ENCODE measurements around the gene TBC1D7.

Gene TBC1D7

DNA sequence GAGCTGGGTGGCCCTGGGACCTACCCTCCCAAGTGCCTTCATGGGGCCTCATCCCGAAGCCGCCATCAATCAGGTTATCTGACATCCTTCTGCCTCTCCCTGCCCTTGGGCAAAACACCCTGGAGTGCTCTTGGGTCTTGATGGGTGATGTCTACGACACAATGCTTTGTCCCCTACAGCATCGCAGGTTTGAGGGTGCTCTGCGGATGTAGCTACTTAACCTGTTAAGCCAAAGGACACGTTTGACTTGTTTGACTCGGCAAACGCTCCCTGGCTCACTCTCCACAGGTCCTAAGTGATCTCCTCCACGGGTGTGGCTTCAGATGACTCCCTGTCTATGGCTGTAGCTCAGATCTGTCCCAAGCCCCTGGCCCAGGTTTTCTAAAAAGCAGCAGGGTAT, 35.6 kb downstream of the TBC1D7 start:
- Histone ChIP-seq H3K4me3 (ENCODE audit: low read depth, low read length) (no peak overlapping the region), H3K27ac (ENCODE audit: low read depth, low read length) (no peak overlapping the region), H3K36me3 (ENCODE audit: control insufficient read depth, insufficient read depth, low read length) (peaks cover 46% of the 10 kb centered on the region), H3K4me1 (ENCODE audit: control insufficient read depth, insufficient read depth, low read length) (no peaks in the 10 kb centered on the region), H3K9me3 (ENCODE audit: control insufficient read depth, insufficient read depth, low read length) (no peaks in the 10 kb centered on the region), H3K27me3 (ENCODE audit: control insufficient read depth, insufficient read depth, low read length) (no peaks in the 10 kb centered on the region), H3K9ac (ENCODE audit: low read depth, low read length) (no peak overlapping the region)

GRCh38 chr6:13290335-13290734, 38.0 kb downstream of the TBC1D7 start:
- no peaks in the 10 kb centered on the region for H3K4me1 ChIP-seq (ENCODE audit: control insufficient read depth, insufficient read depth, low read length)
- peaks cover 41% of the 10 kb centered on the region for H3K36me3 ChIP-seq (ENCODE audit: control insufficient read depth, insufficient read depth, low read length)
- no peak overlapping the region for H3K27ac ChIP-seq (ENCODE audit: low read depth, low read length)
- H3K9ac ChIP-seq (ENCODE audit: low read depth, low read length) = no peak overlapping the region
- H3K4me3 ChIP-seq (ENCODE audit: low read depth, low read length) = no peak overlapping the region
- H3K9me3 ChIP-seq (ENCODE audit: control insufficient read depth, insufficient read depth, low read length) = no peaks in the 10 kb centered on the region
- H3K27me3 ChIP-seq (ENCODE audit: control insufficient read depth, insufficient read depth, low read length) = no peaks in the 10 kb centered on the region

DNA sequence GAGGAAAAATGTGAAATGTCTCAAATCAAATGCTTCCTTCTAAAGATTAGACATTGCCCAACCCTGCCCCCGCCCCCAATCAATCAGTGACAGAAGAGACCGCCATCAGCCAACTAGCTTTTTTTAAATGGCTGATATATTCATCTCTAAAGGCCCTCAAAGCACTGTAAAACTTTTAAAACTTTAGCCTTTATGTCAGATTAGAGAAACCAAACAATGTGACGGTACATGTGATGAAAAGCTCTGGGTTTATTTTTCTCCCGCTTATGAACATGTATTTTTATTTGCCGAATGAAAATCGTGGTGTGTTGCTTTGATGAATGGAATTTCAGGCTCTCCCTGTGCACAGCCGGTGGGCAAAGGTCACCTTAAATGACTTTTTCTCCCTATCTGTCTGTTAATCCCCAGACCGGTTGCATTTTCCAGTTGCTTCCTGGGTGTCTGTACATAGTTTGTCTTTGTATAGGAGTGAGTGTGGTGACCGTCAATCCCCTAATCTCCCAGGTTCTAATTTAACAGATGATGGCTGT, 38.5 kb downstream of the TBC1D7 start:
- no peak overlapping the region for H3K9ac ChIP-seq (ENCODE audit: low read depth, low read length)
- H3K4me3 ChIP-seq (ENCODE audit: low read depth, low read length) = no peak overlapping the region
- H3K27ac ChIP-seq (ENCODE audit: low read depth, low read length) = no peak overlapping the region
- H3K27me3 ChIP-seq (ENCODE audit: control insufficient read depth, insufficient read depth, low read length) = no peaks in the 10 kb centered on the region
- no peaks in the 10 kb centered on the region for H3K9me3 ChIP-seq (ENCODE audit: control insufficient read depth, insufficient read depth, low read length)
- H3K36me3 ChIP-seq (ENCODE audit: control insufficient read depth, insufficient read depth, low read length) = peaks cover 36% of the 10 kb centered on the region
- no peaks in the 10 kb centered on the region for H3K4me1 ChIP-seq (ENCODE audit: control insufficient read depth, insufficient read depth, low read length)

- no peak overlapping the region for H3K27ac ChIP-seq (ENCODE audit: low read depth, low read length)
- H3K27me3 ChIP-seq (ENCODE audit: control insufficient read depth, insufficient read depth, low read length) = no peaks in the 10 kb centered on the region
- H3K4me1 ChIP-seq (ENCODE audit: control insufficient read depth, insufficient read depth, low read length) = no peaks in the 10 kb centered on the region
- H3K36me3 ChIP-seq (ENCODE audit: control insufficient read depth, insufficient read depth, low read length) = peaks cover 28% of the 10 kb centered on the region
- no peak overlapping the region for H3K4me3 ChIP-seq (ENCODE audit: low read depth, low read length)
- H3K9ac ChIP-seq (ENCODE audit: low read depth, low read length) = no peak overlapping the region
- no peaks in the 10 kb centered on the region for H3K9me3 ChIP-seq (ENCODE audit: control insufficient read depth, insufficient read depth, low read length)
Observed at GRCh38 chr6:13288969-13289391, 39.4 kb downstream of the TBC1D7 start.

DNA sequence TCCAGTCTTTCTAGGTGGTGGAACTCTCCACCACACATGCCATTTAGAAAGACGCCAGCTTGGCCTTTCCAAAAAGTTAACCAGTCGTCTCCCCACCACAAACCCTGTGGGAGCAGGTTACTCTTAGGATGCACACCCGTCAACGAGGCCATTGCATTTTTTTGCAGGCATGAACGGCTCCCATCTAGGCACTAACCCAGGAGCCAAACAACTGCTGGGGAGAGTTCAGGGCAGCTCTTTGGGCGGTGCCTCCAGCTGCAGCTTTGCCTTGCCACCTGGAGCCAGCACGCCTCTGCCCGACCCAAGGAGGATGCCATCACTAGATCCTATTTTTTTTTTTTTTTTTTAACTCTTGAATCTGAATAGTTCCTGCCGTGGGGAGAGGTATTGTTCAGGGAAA, 39.9 kb downstream of the TBC1D7 start:
- Histone ChIP-seq H3K9ac (ENCODE audit: low read depth, low read length) (no peak overlapping the region), H3K36me3 (ENCODE audit: control insufficient read depth, insufficient read depth, low read length) (peaks cover 25% of the 10 kb centered on the region), H3K27ac (ENCODE audit: low read depth, low read length) (no peak overlapping the region)

DNA sequence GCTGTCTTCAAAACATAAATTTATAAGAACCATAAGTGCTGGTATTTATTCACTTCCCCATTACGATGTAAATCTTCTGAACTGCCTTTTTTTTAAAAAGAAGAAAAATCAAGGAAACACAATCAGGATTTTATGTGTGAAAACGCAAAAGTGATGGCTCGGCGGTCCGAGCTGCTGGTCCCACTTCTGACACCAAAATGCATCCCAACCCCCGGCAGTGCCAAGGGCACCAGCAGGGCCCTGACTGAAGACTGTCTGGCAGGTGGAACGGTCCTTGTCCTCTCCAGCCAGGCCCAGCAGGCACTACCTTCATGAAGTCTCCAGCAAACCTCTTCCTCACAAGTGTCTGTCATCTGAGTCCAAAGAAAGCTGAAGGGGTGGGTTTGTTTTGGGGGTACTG, 41.2 kb downstream of the TBC1D7 start:
- H3K36me3 ChIP-seq (ENCODE audit: control insufficient read depth, insufficient read depth, low read length) = peaks cover 12% of the 10 kb centered on the region
- no peaks in the 10 kb centered on the region for H3K9me3 ChIP-seq (ENCODE audit: control insufficient read depth, insufficient read depth, low read length)
- no peak overlapping the region for H3K4me3 ChIP-seq (ENCODE audit: low read depth, low read length)
- no peaks in the 10 kb centered on the region for H3K27me3 ChIP-seq (ENCODE audit: control insufficient read depth, insufficient read depth, low read length)
- H3K27ac ChIP-seq (ENCODE audit: low read depth, low read length) = no peak overlapping the region
- H3K9ac ChIP-seq (ENCODE audit: low read depth, low read length) = no peak overlapping the region
- 0 out of 2 replicates have a peak, but pooled peaks cover 2% of the 10 kb centered on the region for H3K4me1 ChIP-seq (ENCODE audit: control insufficient read depth, insufficient read depth, low read length)

More for the DNA sequence above, 39.9 kb downstream of the TBC1D7 start:
- no peaks in the 10 kb centered on the region for H3K9me3 ChIP-seq (ENCODE audit: control insufficient read depth, insufficient read depth, low read length)
- no peak overlapping the region for H3K4me3 ChIP-seq (ENCODE audit: low read depth, low read length)
- no peaks in the 10 kb centered on the region for H3K4me1 ChIP-seq (ENCODE audit: control insufficient read depth, insufficient read depth, low read length)
- H3K27me3 ChIP-seq (ENCODE audit: control insufficient read depth, insufficient read depth, low read length) = no peaks in the 10 kb centered on the region

DNA sequence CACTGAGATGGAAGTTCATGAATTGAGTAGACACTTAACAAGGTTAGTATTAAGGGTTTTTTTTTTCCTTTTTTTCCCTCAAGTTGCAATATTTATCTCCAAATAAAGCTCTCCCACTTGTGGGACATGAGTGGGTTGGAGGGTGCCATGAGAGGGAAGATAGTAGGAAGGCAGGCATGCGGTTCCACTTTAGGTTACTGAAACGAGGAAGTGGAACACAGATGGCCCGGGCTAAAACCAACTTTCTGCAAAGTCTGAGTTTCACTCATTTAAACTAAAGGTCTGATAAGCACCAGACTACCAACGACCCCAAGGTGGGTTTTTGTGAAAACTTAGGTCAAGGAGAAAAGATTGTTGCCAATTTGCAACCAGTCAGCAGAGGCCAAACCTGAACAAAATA, 42.2 kb downstream of the TBC1D7 start:
- no peak overlapping the region for H3K9ac ChIP-seq (ENCODE audit: low read depth, low read length)
- no peak overlapping the region for H3K27ac ChIP-seq (ENCODE audit: low read depth, low read length)
- H3K4me1 ChIP-seq (ENCODE audit: control insufficient read depth, insufficient read depth, low read length) = 0 out of 2 replicates have a peak, but pooled peaks cover 2% of the 10 kb centered on the region
- H3K27me3 ChIP-seq (ENCODE audit: control insufficient read depth, insufficient read depth, low read length) = no peaks in the 10 kb centered on the region
- H3K36me3 ChIP-seq (ENCODE audit: control insufficient read depth, insufficient read depth, low read length) = peaks cover 7% of the 10 kb centered on the region
- H3K9me3 ChIP-seq (ENCODE audit: control insufficient read depth, insufficient read depth, low read length) = no peaks in the 10 kb centered on the region
- no peak overlapping the region for H3K4me3 ChIP-seq (ENCODE audit: low read depth, low read length)

- Histone ChIP-seq H3K27me3 (ENCODE audit: control insufficient read depth, insufficient read depth, low read length) (no peaks in the 10 kb centered on the region), H3K4me3 (ENCODE audit: low read depth, low read length) (no peak overlapping the region), H3K9ac (ENCODE audit: low read depth, low read length) (no peak overlapping the region), H3K9me3 (ENCODE audit: control insufficient read depth, insufficient read depth, low read length) (no peaks in the 10 kb centered on the region), H3K4me1 (ENCODE audit: control insufficient read depth, insufficient read depth, low read length) (0 out of 2 replicates have a peak, but pooled peaks cover 2% of the 10 kb centered on the region), H3K27ac (ENCODE audit: low read depth, low read length) (no peak overlapping the region), H3K36me3 (ENCODE audit: control insufficient read depth, insufficient read depth, low read length) (peaks cover 6% of the 10 kb centered on the region; the same call in 1 of the 2 replicates)
Observed at GRCh38 chr6:13285705-13286104, 42.6 kb downstream of the TBC1D7 start.

DNA sequence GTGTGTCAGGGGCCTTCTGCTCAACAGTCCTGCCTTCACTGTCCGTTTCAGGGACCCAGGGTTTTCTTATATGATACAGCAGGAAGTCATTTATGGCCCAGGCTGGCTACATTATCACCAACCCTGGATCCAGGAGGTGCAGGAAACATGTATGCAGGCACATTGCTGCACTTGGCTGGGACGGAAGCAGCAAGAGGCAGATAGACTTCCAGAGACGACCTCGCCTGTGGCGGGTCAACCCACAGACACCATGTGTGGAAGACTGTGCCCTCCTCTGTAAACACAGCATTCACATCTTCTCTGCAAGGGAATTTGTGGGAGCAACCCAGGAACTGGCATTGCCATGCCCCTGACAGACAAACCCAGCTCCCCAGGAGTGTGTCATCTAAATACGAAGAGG, 43.7 kb downstream of the TBC1D7 start:
- no peaks in the 10 kb centered on the region for H3K27me3 ChIP-seq (ENCODE audit: control insufficient read depth, insufficient read depth, low read length)
- no peak overlapping the region for H3K27ac ChIP-seq (ENCODE audit: low read depth, low read length)
- H3K4me3 ChIP-seq (ENCODE audit: low read depth, low read length) = no peak overlapping the region
- 0 out of 2 replicates have a peak, but pooled peaks cover 2% of the 10 kb centered on the region for H3K4me1 ChIP-seq (ENCODE audit: control insufficient read depth, insufficient read depth, low read length)
- no peaks in the 10 kb centered on the region for H3K9me3 ChIP-seq (ENCODE audit: control insufficient read depth, insufficient read depth, low read length)
- peaks cover 6% of the 10 kb centered on the region; the same call in 1 of the 2 replicates for H3K36me3 ChIP-seq (ENCODE audit: control insufficient read depth, insufficient read depth, low read length)
- H3K9ac ChIP-seq (ENCODE audit: low read depth, low read length) = no peak overlapping the region

GRCh38 chr6:13283331-13283730, 45.0 kb downstream of the TBC1D7 start:
- Histone ChIP-seq H3K27ac (ENCODE audit: low read depth, low read length) (no peak overlapping the region), H3K9ac (ENCODE audit: low read depth, low read length) (no peak overlapping the region), H3K36me3 (ENCODE audit: control insufficient read depth, insufficient read depth, low read length) (0 out of 2 replicates have a peak, but pooled peaks cover 3% of the 10 kb centered on the region), H3K27me3 (ENCODE audit: control insufficient read depth, insufficient read depth, low read length) (no peaks in the 10 kb centered on the region), H3K4me3 (ENCODE audit: low read depth, low read length) (no peak overlapping the region), H3K9me3 (ENCODE audit: control insufficient read depth, insufficient read depth, low read length) (no peaks in the 10 kb centered on the region), H3K4me1 (ENCODE audit: control insufficient read depth, insufficient read depth, low read length) (0 out of 2 replicates have a peak, but pooled peaks cover 2% of the 10 kb centered on the region)

DNA sequence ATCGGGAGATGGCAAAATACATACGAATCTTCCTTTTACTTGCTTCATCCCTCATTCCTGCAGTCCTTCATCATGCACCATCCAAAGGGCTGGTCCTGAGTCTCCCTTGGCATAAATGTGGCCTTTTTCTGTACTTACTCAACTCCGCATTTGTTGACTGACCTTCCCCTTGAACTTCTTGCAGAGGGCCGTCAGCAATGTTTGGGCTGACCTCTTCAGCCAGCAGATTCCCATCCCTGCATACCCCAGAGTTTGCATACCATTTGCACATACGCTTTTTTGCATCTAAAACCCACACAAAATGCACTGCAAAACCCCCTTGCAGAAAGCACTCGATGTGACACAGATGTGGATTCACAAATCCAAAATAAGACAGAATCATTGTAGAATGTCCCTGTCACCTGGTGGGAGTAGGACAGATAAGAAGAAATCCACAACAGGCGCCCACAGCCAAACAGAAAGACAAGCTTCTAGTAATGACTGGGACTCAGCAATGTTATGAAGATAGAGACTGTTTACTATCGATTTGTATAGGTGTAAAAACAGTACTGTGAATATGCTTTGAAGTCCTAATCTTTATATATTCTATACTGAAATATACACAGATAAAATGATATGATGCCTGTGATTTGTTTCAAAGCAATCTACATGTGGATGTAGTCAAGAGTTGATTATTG, 45.8 kb downstream of the TBC1D7 start:
- 0 out of 2 replicates have a peak, but pooled peaks cover 2% of the 10 kb centered on the region for H3K4me1 ChIP-seq (ENCODE audit: control insufficient read depth, insufficient read depth, low read length)
- H3K27me3 ChIP-seq (ENCODE audit: control insufficient read depth, insufficient read depth, low read length) = no peaks in the 10 kb centered on the region
- no peak overlapping the region for H3K27ac ChIP-seq (ENCODE audit: low read depth, low read length)
- H3K9ac ChIP-seq (ENCODE audit: low read depth, low read length) = no peak overlapping the region
- H3K36me3 ChIP-seq (ENCODE audit: control insufficient read depth, insufficient read depth, low read length) = 0 out of 2 replicates have a peak, but pooled peaks cover 3% of the 10 kb centered on the region
- no peak overlapping the region for H3K4me3 ChIP-seq (ENCODE audit: low read depth, low read length)
- H3K9me3 ChIP-seq (ENCODE audit: control insufficient read depth, insufficient read depth, low read length) = no peaks in the 10 kb centered on the region
